GM12873 (cell line): ENCODE data around the gene EFCAB12.

Experiments used
- CTCF ChIP-seq: IDR thresholded peaks from 2 replicates; pipeline ENCODE4 v1.5.1; 2012; ENCODE audit warnings: low read depth, mild to moderate bottlenecking, moderate library complexity, low read length, control low read depth; ENCODE audit not compliant: insufficient read depth; ENCODE audit errors: missing control alignments

EFCAB12 gene

GRCh38 chr3:129435367-129435766 lies 6.9 kb upstream of the EFCAB12 start:
- TF ChIP-seq CTCF = no peak

- TF ChIP-seq CTCF = no peak
These were observed 5.7 kb upstream of the EFCAB12 start for GRCh38 chr3:129434140-129434539.

- TF ChIP-seq CTCF = no peak
These were observed 5.1 kb upstream of the EFCAB12 start for GRCh38 chr3:129433565-129433964.

- no peak for TF ChIP-seq CTCF
These were observed 4.2 kb upstream of the EFCAB12 start for GRCh38 chr3:129432671-129433070.

- no peak for TF ChIP-seq CTCF
These were observed 3.6 kb upstream of the EFCAB12 start for GRCh38 chr3:129432036-129432435.

- no peak for TF ChIP-seq CTCF
These were observed 1.2 kb upstream of the EFCAB12 start for GRCh38 chr3:129429602-129430001.

- no peak for TF ChIP-seq CTCF
These were observed 630 bp upstream of the EFCAB12 start for GRCh38 chr3:129429080-129429451.

GRCh38 chr3:129428007-129428375 lies 445 bp downstream of the EFCAB12 start:
- TF ChIP-seq CTCF = no peak
